Loucy (cell line): Measurements from ENCODE around the gene NBPF26.
"Not testable (repeated sequence)": the region's sequence is repeated elsewhere in the genome, so short reads cannot be mapped to it uniquely, and the experiment has no call there.

Source experiments
- CTCF ChIP-seq: fragments of 200-600 bp; sonication (generic); conservative IDR thresholded peaks from 2 replicates; pipeline ENCODE4 v1.5.1; 2014; ENCODE audit warnings: mild to moderate bottlenecking, antibody characterized with exemption, low read length
- EZH2phosphoT487 ChIP-seq: fragments of 200-600 bp; IDR thresholded peaks from 2 replicates; pipeline ENCODE4 v1.6.1; 2018; ENCODE audit warnings: antibody characterized with exemption, mild to moderate bottlenecking, moderate library complexity, borderline replicate concordance

GRCh38 chr1:120728811-120729210 lies 5.1 kb downstream of the NBPF26 start:
- not testable (repeated sequence) for TF ChIP-seq CTCF, EZH2phosphoT487
